Transverse colon (tissue), 4 donors: ENCODE results near the gene WLS. TPM values are rescaled to one million over a fixed set of nuclear protein-coding genes. Genes with fewer than 3 reads are reported as not detected.

Experiments used
- DNase-seq: peaks from one replicate; pipeline ENCODE4 v3.0.0-alpha.2; 2019
- H3K27ac ChIP-seq, 4 donors: fragments of 200-600 bp; sonication (generic); 2 replicates each; pipeline ENCODE4 v1.5.1; 2016 to 2018; ENCODE audit warnings: inconsistent platforms in 4 of 4
- H3K27me3 ChIP-seq: fragments of 200-600 bp; sonication (generic); 2 replicates; pipeline ENCODE4 v1.5.1; 2017; ENCODE audit warnings: inconsistent platforms
- H3K36me3 ChIP-seq, 4 donors: fragments of 200-600 bp; sonication (generic); 2 replicates each; pipeline ENCODE4 v1.5.1; 2017 to 2019; ENCODE audit warnings: inconsistent platforms in 4 of 4
- H3K4me1 ChIP-seq, 4 donors: fragments of 200-600 bp; sonication (generic); 2 replicates each; pipeline ENCODE4 v1.5.1; 2017 to 2020; ENCODE audit warnings: inconsistent platforms in 4 of 4
- H3K4me3 ChIP-seq, 4 donors: fragments of 200-600 bp; sonication (generic); 1 replicate in 1 of 4; 2 replicates in 3 of 4; pipeline versions ENCODE4 v1.5.1 to v1.6.1; 2017 to 2019; ENCODE audit warnings: inconsistent platforms in 4 of 4
- H3K9me3 ChIP-seq, 2 donors: fragments of 200-600 bp; sonication (generic); 2 replicates each; pipeline ENCODE4 v1.5.1; 2017 to 2019; ENCODE audit warnings: inconsistent platforms in 2 of 2
- CTCF ChIP-seq, 5 experiments: fragments of 200-600 bp in 3 of 5; fragments of 450-650 bp in 2 of 5; sonication (generic) in 3 of 5; IDR thresholded peaks; 1 replicate in 2 of 5; 2 replicates in 3 of 5; pipeline ENCODE4 v1.5.1; 2016 to 2017; ENCODE audit warnings: antibody characterized with exemption in 5 of 5, inconsistent platforms in 3 of 5, mild to moderate bottlenecking in 2 of 5, moderate library complexity in 1 of 5
- EP300 ChIP-seq: sonication (generic); formaldehyde crosslinking; IDR thresholded peaks from one replicate; pipeline ENCODE4 v1.6.1; 2017; ENCODE audit warnings: antibody characterized with exemption, low read depth
- POLR2A ChIP-seq: fragments of 450-650 bp; IDR thresholded peaks from one replicate; pipeline ENCODE4 v1.6.1; 2016; ENCODE audit warnings: antibody characterized with exemption, mild to moderate bottlenecking, moderate library complexity
- POLR2AphosphoS5 ChIP-seq, 3 donors: sonication (generic); formaldehyde crosslinking; IDR thresholded peaks; one replicate each; pipeline ENCODE4 v1.6.1; 2016; ENCODE audit warnings: antibody characterized with exemption in 3 of 3
- WGBS, 2 donors: methylation state at CpG; one replicate each; pipeline ENCODE4 v1.1.5; 2018; ENCODE audit warnings: low coverage in 1 of 2; 5-methylcytosine and 5-hydroxymethylcytosine counted together
- in situ Hi-C, 4 donors: fragments of 200-750 bp; cut with MboI; loops; one replicate each; pipeline versions ENCODE4 v1.15.0 to v1.15.1; 2017; ENCODE audit warnings: low sequenced_read_pairs in 3 of 4, low pct_ligation_motif_present in 1 of 4, low pct_unique_long_range_greater_than_20kb in 1 of 4
- intact Hi-C: fragments of 100-400 bp; cut with DNase I; formaldehyde crosslinking; loops from one replicate; pipeline ENCODE4 v1.15.1; 2023; ENCODE audit warnings: low total_unique reads
- total RNA-seq, 4 donors: library from RNA; depleted of rRNA; stranded (reverse); fragments of >200 nt; gene quantifications; one replicate each; pipeline ENCODE4 v1.1.0, GENCODE V29; 2016

The WLS gene
- total RNA-seq, 4 donors from 2014 or later, result 69.9 to 117 (median 98.7) TPM

GRCh38 chr1:68188060-68188538 lies 44.2 kb downstream of the WLS start:
- Histone ChIP-seq H3K4me3 (no peak overlapping the region), H3K36me3 (peaks cover 0 to 5% (median 2%) of the 10 kb centered on the region in 4 donors), H3K27ac (peak overlapping the region; percentile 54 to 63 (median 60)), H3K27me3 (no peaks in the 10 kb centered on the region), H3K9me3 (no peaks in the 10 kb centered on the region), H3K4me1 (peaks cover 0 to 8% (median 0%) of the 10 kb centered on the region in 4 donors)
- TF ChIP-seq EP300, result no peak
- TF ChIP-seq CTCF (IDR thresholded peaks at IDR 0.05), result no peak
- no peak for TF ChIP-seq POLR2A
- in situ Hi-C loops, result no loop called here
- intact Hi-C loops, result no loop called here
- 67 to 70% methylated on average over 3 of the region's 3 CpGs for WGBS, 2 donors
- DNase-seq, result no peak

GRCh38 chr1:68185743-68186142 lies 46.6 kb downstream of the WLS start:
- TF ChIP-seq CTCF (IDR thresholded peaks at IDR 0.05), result no peak
- TF ChIP-seq POLR2A, result no peak
- no peak for TF ChIP-seq EP300
- TF ChIP-seq POLR2AphosphoS5 (IDR thresholded peaks at IDR 0.05), result no peak
- peak; percentile 39 for DNase-seq
- Histone ChIP-seq H3K36me3 (peaks cover 0 to 5% (median 0%) of the 10 kb centered on the region in 4 donors), H3K27ac (no peak overlapping the region), H3K4me1 (peaks cover 0 to 8% (median 0%) of the 10 kb centered on the region in 4 donors), H3K4me3 (no peak overlapping the region), H3K9me3 (no peaks in the 10 kb centered on the region), H3K27me3 (no peaks in the 10 kb centered on the region)
- WGBS, 2 donors, result 61% methylated on average over 2 of the region's 2 CpGs; no CpG with 5 or more reads in 1 of the 2 donors
- intact Hi-C loops (no loop called here), in situ Hi-C loops (no loop called here)

GRCh38 chr1:68183895-68184294 lies 48.4 kb downstream of the WLS start:
- Histone ChIP-seq H3K4me1 (peaks cover 0 to 12% (median 0%) of the 10 kb centered on the region in 4 donors), H3K4me3 (no peak overlapping the region), H3K36me3 (no peaks in the 10 kb centered on the region), H3K27me3 (no peaks in the 10 kb centered on the region), H3K9me3 (no peaks in the 10 kb centered on the region), H3K27ac (no peak overlapping the region)
- no peak for DNase-seq
- in situ Hi-C loops, result no loop called here
- intact Hi-C loops, result no loop called here
- WGBS, 2 donors, result 89 to 100% methylated on average over 2 of the region's 2 CpGs
- TF ChIP-seq EP300 (no peak), POLR2AphosphoS5 (IDR thresholded peaks at IDR 0.05) (no peak), POLR2A (no peak), CTCF (IDR thresholded peaks at IDR 0.05) (no peak)

- Histone ChIP-seq H3K36me3 (no peaks in the 10 kb centered on the region), H3K9me3 (no peaks in the 10 kb centered on the region), H3K27ac (no peak overlapping the region), H3K27me3 (no peaks in the 10 kb centered on the region), H3K4me3 (no peak overlapping the region), H3K4me1 (peaks cover 12 to 31% (median 18%) of the 10 kb centered on the region in 4 donors)
- TF ChIP-seq EP300, result no peak
- no peak for TF ChIP-seq POLR2AphosphoS5 (IDR thresholded peaks at IDR 0.05)
- no peak for TF ChIP-seq CTCF (IDR thresholded peaks at IDR 0.05)
- no peak for TF ChIP-seq POLR2A
- in situ Hi-C loops, result no loop called here
- intact Hi-C loops, result no loop called here
- 55 to 67% methylated on average over 1 of the region's 1 CpG for WGBS, 2 donors
- no peak for DNase-seq
Observed at GRCh38 chr1:68181165-68181556, 51.2 kb downstream of the WLS start.
